ENCODE data around the gene BLM.
"Not testable (repeated sequence)": the region's sequence is repeated elsewhere in the genome, so short reads cannot be mapped to it uniquely, and the experiment has no call there.

The BLM gene

GRCh38 chr15:90844696-90845095 lies 127.5 kb downstream of the BLM start:
- Histone ChIP-seq H3K27me3 (ENCODE audit: control insufficient read depth in 1 of 2, insufficient read depth in 1 of 2, low read length in 2 of 2) (no peaks in the 10 kb centered on the region), H3K79me1 (replicated peaks; ENCODE audit: low read length, poor library complexity, severe bottlenecking) (no peaks in the 10 kb centered on the region), H3K36me3 (ENCODE audit: control insufficient read depth in 1 of 2, insufficient read depth in 2 of 2, low read depth in 1 of 2, low read length in 2 of 2) (no peaks in the 10 kb centered on the region), H3K27ac (ENCODE audit: low read length, poor library complexity, severe bottlenecking) (no peak overlapping the region), H2BK5ac (ENCODE audit: low read depth, low read length, poor library complexity, severe bottlenecking) (no peak overlapping the region), H4K91ac (ENCODE audit: low read length) (no peak overlapping the region), H3K14ac (ENCODE audit: low read length in 2 of 2) (no peak overlapping the region), H2AK5ac (ENCODE audit: low read length, severe bottlenecking) (no peak overlapping the region), H2AFZ (ENCODE audit: low read depth, low read length) (no peak overlapping the region), H3K18ac (ENCODE audit: low read depth in 1 of 2, low read length in 2 of 2) (peak overlapping the region in 1 of 2 experiments; percentile 46), H3K4me1 (ENCODE audit: control insufficient read depth, insufficient read depth, low read depth, low read length) (peaks cover 15% of the 10 kb centered on the region), H3K9me3 (ENCODE audit: control insufficient read depth, low read length) (no peaks in the 10 kb centered on the region), H4K8ac (ENCODE audit: low read length) (no peak overlapping the region), H2BK12ac (ENCODE audit: low read length in 2 of 2) (peak overlapping the region in 1 of 2 experiments; percentile 45), H3K4me3 (ENCODE audit: insufficient read depth in 1 of 2, low read depth in 1 of 2, low read length in 2 of 2) (no peak overlapping the region), H2BK15ac (ENCODE audit: low read depth, poor library complexity, severe bottlenecking) (no peak overlapping the region), H2BK120ac (ENCODE audit: low read depth, low read length) (no peak overlapping the region), H3K23ac (ENCODE audit: low read length in 2 of 2) (no peak overlapping the region), H3K4me2 (ENCODE audit: low read length, poor library complexity, severe bottlenecking) (no peak overlapping the region), H3K4ac (ENCODE audit: low read depth in 1 of 2, low read length in 2 of 2) (peak overlapping the region in 1 of 2 experiments; percentile 71), H3K9ac (ENCODE audit: low read length) (peak overlapping the region; percentile 51)
- DNase-seq: no peak
- WGBS: 80% methylated on average over 5 of the region's 5 CpGs

DNA sequence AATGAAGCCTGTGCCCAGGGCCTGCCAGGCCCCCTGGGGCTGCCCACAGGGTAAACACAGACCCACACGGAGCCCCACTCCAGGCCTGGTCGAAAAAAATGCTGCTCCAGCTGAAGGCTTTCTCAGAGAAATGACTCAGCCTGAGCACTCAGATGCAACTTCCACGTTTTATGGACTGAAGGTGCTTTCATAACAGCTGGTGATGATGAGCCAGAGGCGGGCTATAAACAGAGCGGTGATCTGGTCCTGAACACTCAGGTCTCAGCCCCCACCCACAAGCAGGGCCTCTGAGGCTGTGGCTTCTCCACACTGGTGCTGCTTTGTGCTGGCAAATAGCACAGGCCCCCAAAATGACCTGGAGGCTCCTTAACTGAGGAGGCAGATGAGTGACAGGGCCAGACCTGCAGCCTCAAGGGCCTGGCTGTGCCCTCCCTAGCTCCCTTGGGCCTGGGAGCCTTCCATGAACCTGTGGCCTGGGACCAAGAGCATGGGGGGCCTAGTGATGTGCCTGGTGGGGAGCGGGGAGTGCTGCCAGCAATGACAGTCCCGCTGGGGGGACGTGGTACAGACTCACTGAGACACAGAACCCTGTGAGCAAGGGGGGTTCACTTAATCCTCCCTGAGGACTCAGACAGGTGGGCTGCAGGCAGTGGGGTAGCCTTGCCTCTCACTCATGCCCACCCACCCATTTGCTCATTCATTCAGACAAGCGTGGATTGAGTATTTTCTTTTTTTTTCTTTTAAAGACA lies 128.2 kb downstream of the BLM start:
- Histone ChIP-seq H3K27me3 (ENCODE audit: control insufficient read depth in 1 of 2, insufficient read depth in 1 of 2, low read length in 2 of 2) (no peaks in the 10 kb centered on the region), H3K9me3 (ENCODE audit: control insufficient read depth, low read length) (no peaks in the 10 kb centered on the region), H3K27ac (ENCODE audit: low read length, poor library complexity, severe bottlenecking) (peak overlapping the region; percentile 62), H3K36me3 (ENCODE audit: control insufficient read depth in 1 of 2, insufficient read depth in 2 of 2, low read depth in 1 of 2, low read length in 2 of 2) (no peaks in the 10 kb centered on the region), H2BK12ac (ENCODE audit: low read length in 2 of 2) (peak overlapping the region; percentile 71 to 75), H2BK15ac (ENCODE audit: low read depth, poor library complexity, severe bottlenecking) (peak overlapping the region; percentile 30), H3K4me2 (ENCODE audit: low read length, poor library complexity, severe bottlenecking) (no peak overlapping the region), H3K4me1 (ENCODE audit: control insufficient read depth, insufficient read depth, low read depth, low read length) (peaks cover 12% of the 10 kb centered on the region), H4K8ac (ENCODE audit: low read length) (peak overlapping the region; percentile 78), H3K9ac (ENCODE audit: low read length) (peak overlapping the region; percentile 51), H2AK5ac (ENCODE audit: low read length, severe bottlenecking) (peak overlapping the region; percentile 3), H4K91ac (ENCODE audit: low read length) (peak overlapping the region; percentile 80), H2BK120ac (ENCODE audit: low read depth, low read length) (peak overlapping the region; percentile 80), H3K79me1 (replicated peaks; ENCODE audit: low read length, poor library complexity, severe bottlenecking) (no peaks in the 10 kb centered on the region), H2BK5ac (ENCODE audit: low read depth, low read length, poor library complexity, severe bottlenecking) (no peak overlapping the region), H3K14ac (ENCODE audit: low read length in 2 of 2) (no peak overlapping the region), H2AFZ (ENCODE audit: low read depth, low read length) (peak overlapping the region; percentile 66), H3K4ac (ENCODE audit: low read depth in 1 of 2, low read length in 2 of 2) (no peak overlapping the region), H3K18ac (ENCODE audit: low read depth in 1 of 2, low read length in 2 of 2) (peak overlapping the region; percentile 3 to 67), H3K4me3 (ENCODE audit: insufficient read depth in 1 of 2, low read depth in 1 of 2, low read length in 2 of 2) (no peak overlapping the region), H3K23ac (ENCODE audit: low read length in 2 of 2) (no peak overlapping the region)
- peak; percentile 96 for DNase-seq
- 44% methylated on average over 9 of the region's 9 CpGs for WGBS

GRCh38 chr15:90849424-90849823 lies 132.3 kb downstream of the BLM start:
- H4K8ac ChIP-seq (ENCODE audit: low read length); H3K36me3 ChIP-seq (ENCODE audit: control insufficient read depth in 1 of 2, insufficient read depth in 2 of 2, low read depth in 1 of 2, low read length in 2 of 2); DNase-seq; H3K9ac ChIP-seq (ENCODE audit: low read length); H2BK5ac ChIP-seq (ENCODE audit: low read depth, low read length, poor library complexity, severe bottlenecking); H3K4me2 ChIP-seq (ENCODE audit: low read length, poor library complexity, severe bottlenecking); H3K18ac ChIP-seq (ENCODE audit: low read depth in 1 of 2, low read length in 2 of 2); H2AK5ac ChIP-seq (ENCODE audit: low read length, severe bottlenecking); H2BK12ac ChIP-seq (ENCODE audit: low read length in 2 of 2); H3K9me3 ChIP-seq (ENCODE audit: control insufficient read depth, low read length); H3K23ac ChIP-seq (ENCODE audit: low read length in 2 of 2); H3K27me3 ChIP-seq (ENCODE audit: control insufficient read depth in 1 of 2, insufficient read depth in 1 of 2, low read length in 2 of 2); H3K4ac ChIP-seq (ENCODE audit: low read depth in 1 of 2, low read length in 2 of 2); H3K4me3 ChIP-seq (ENCODE audit: insufficient read depth in 1 of 2, low read depth in 1 of 2, low read length in 2 of 2); H2BK120ac ChIP-seq (ENCODE audit: low read depth, low read length); H3K79me1 ChIP-seq (replicated peaks; ENCODE audit: low read length, poor library complexity, severe bottlenecking); H4K91ac ChIP-seq (ENCODE audit: low read length); H2AFZ ChIP-seq (ENCODE audit: low read depth, low read length); H2BK15ac ChIP-seq (ENCODE audit: low read depth, poor library complexity, severe bottlenecking); H3K14ac ChIP-seq (ENCODE audit: low read length in 2 of 2); H3K27ac ChIP-seq (ENCODE audit: low read length, poor library complexity, severe bottlenecking): not testable (repeated sequence)
- peaks cover 21% of the 10 kb centered on the region for H3K4me1 ChIP-seq (ENCODE audit: control insufficient read depth, insufficient read depth, low read depth, low read length)
- WGBS: 100% methylated on average over 1 of the region's 1 CpG

DNA sequence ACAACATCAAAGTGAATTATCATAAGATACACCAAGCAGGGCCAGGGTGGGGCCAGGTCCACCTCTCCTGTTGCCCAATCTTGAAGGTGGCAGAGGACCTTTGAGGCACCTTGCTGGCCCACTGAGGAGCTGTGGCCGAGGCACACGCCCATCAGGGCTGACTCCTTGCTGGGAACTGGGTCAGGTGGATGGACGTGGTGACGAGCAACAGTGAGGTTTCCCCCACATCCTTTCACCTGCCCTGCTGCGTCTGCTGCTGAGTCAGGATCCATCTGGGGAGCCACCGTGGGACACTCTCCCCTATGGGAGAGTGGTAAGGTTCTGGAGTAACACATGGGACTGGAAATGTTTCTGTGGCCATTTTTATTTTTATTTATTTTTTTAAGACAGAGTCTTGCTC lies 134.0 kb downstream of the BLM start:
- H3K9ac ChIP-seq (ENCODE audit: low read length): no peak overlapping the region
- no peak overlapping the region for H3K27ac ChIP-seq (ENCODE audit: low read length, poor library complexity, severe bottlenecking)
- no peak overlapping the region for H3K23ac ChIP-seq (ENCODE audit: low read length in 2 of 2)
- H3K4me3 ChIP-seq (ENCODE audit: insufficient read depth in 1 of 2, low read depth in 1 of 2, low read length in 2 of 2): no peak overlapping the region
- 100% methylated on average over 5 of the region's 6 CpGs for WGBS
- H3K36me3 ChIP-seq (ENCODE audit: control insufficient read depth in 1 of 2, insufficient read depth in 2 of 2, low read depth in 1 of 2, low read length in 2 of 2): no peaks in the 10 kb centered on the region
- H2BK120ac ChIP-seq (ENCODE audit: low read depth, low read length): no peak overlapping the region
- no peak for DNase-seq
- no peak overlapping the region for H4K8ac ChIP-seq (ENCODE audit: low read length)
- H3K4ac ChIP-seq (ENCODE audit: low read depth in 1 of 2, low read length in 2 of 2): no peak overlapping the region
- H3K27me3 ChIP-seq (ENCODE audit: control insufficient read depth in 1 of 2, insufficient read depth in 1 of 2, low read length in 2 of 2): no peaks in the 10 kb centered on the region
- no peak overlapping the region for H2BK15ac ChIP-seq (ENCODE audit: low read depth, poor library complexity, severe bottlenecking)
- no peak overlapping the region for H3K14ac ChIP-seq (ENCODE audit: low read length in 2 of 2)
- no peak overlapping the region for H3K4me2 ChIP-seq (ENCODE audit: low read length, poor library complexity, severe bottlenecking)
- peak overlapping the region; percentile 82 for H4K91ac ChIP-seq (ENCODE audit: low read length)
- H2AFZ ChIP-seq (ENCODE audit: low read depth, low read length): no peak overlapping the region
- no peak overlapping the region for H3K18ac ChIP-seq (ENCODE audit: low read depth in 1 of 2, low read length in 2 of 2)
- H3K4me1 ChIP-seq (ENCODE audit: control insufficient read depth, insufficient read depth, low read depth, low read length): peaks cover 11% of the 10 kb centered on the region
- H2BK5ac ChIP-seq (ENCODE audit: low read depth, low read length, poor library complexity, severe bottlenecking): no peak overlapping the region
- H3K9me3 ChIP-seq (ENCODE audit: control insufficient read depth, low read length): no peaks in the 10 kb centered on the region
- H3K79me1 ChIP-seq (replicated peaks; ENCODE audit: low read length, poor library complexity, severe bottlenecking): no peaks in the 10 kb centered on the region
- H2BK12ac ChIP-seq (ENCODE audit: low read length in 2 of 2): no peak overlapping the region
- no peak overlapping the region for H2AK5ac ChIP-seq (ENCODE audit: low read length, severe bottlenecking)

Data from mesenchymal stem cell (in vitro differentiated cells and primary cell).